Fibroblast of lung (primary cell): ENCODE measurements around the gene CDK13.

ENCODE experiments used
- CTCF ChIP-seq, 2 donors: IDR thresholded peaks in 1 of 2; conservative IDR thresholded peaks in 1 of 2; 1 replicate in 1 of 2; 2 replicates in 1 of 2; pipeline ENCODE4 v1.5.1; 2011 to 2012; ENCODE audit warnings: low read length in 2 of 2, control low read depth in 1 of 2, inconsistent platforms in 1 of 2, low read depth in 1 of 2, mild to moderate bottlenecking in 1 of 2
- EZH2 ChIP-seq: IDR thresholded peaks from 2 replicates; pipeline ENCODE4 v1.5.1; 2012; ENCODE audit warnings: low read length, control low read depth, mild to moderate bottlenecking; ENCODE audit errors: missing control alignments

GRCh38 chr7:39971924-39972323, 21.9 kb downstream of the CDK13 start:
- TF ChIP-seq CTCF (conservative IDR thresholded peaks at IDR 0.05 in 1 of 2, IDR thresholded peaks at IDR 0.05 in 1 of 2; ENCODE audit: low read depth in 1 of 2, low read length in 2 of 2) (no peak), EZH2 (no peak)
